Ishikawa (cell line): ENCODE results near the gene TYK2.
A peak's percentile ranks its signal among the peaks of the same experiment; 100 is the strongest.

Source experiments
- CEBPB ChIP-seq: IDR thresholded peaks from 2 replicates; pipeline ENCODE4 v1.6.1; 2012
- CREB1 ChIP-seq: IDR thresholded peaks from 2 replicates; pipeline ENCODE4 v1.6.1; 2012; ENCODE audit warnings: low read depth
- EGR1 ChIP-seq: IDR thresholded peaks from 2 replicates; pipeline ENCODE4 v1.6.1; 2012
- EP300 ChIP-seq: IDR thresholded peaks from 2 replicates; pipeline ENCODE4 v1.6.1; 2012; ENCODE audit warnings: borderline replicate concordance
- FOXM1 ChIP-seq: IDR thresholded peaks from 2 replicates; pipeline ENCODE4 v1.6.1; 2012; ENCODE audit warnings: low read depth, borderline replicate concordance
- MAX ChIP-seq: IDR thresholded peaks from 2 replicates; pipeline ENCODE4 v1.6.1; 2012
- NFIC ChIP-seq: IDR thresholded peaks from 2 replicates; pipeline ENCODE4 v1.6.1; 2012
- RAD21 ChIP-seq: IDR thresholded peaks from 2 replicates; pipeline ENCODE4 v1.6.1; 2012; ENCODE audit warnings: low read depth
- REST ChIP-seq: IDR thresholded peaks from 2 replicates; pipeline ENCODE4 v1.6.1; 2012; ENCODE audit warnings: low read depth, mild to moderate bottlenecking
- TAF1 ChIP-seq: IDR thresholded peaks from 2 replicates; pipeline ENCODE4 v1.6.1; 2012; ENCODE audit warnings: low read depth, mild to moderate bottlenecking
- TCF12 ChIP-seq: IDR thresholded peaks from 2 replicates; pipeline ENCODE4 v1.6.1; 2012; ENCODE audit warnings: low read depth
- TEAD4 ChIP-seq: IDR thresholded peaks from 2 replicates; pipeline ENCODE4 v1.6.1; 2012
- USF1 ChIP-seq: IDR thresholded peaks from 2 replicates; pipeline ENCODE4 v1.6.1; 2012
- YY1 ChIP-seq: IDR thresholded peaks from 2 replicates; pipeline ENCODE4 v1.6.1; 2012; ENCODE audit warnings: low read depth
- ZBTB7A ChIP-seq: IDR thresholded peaks from 2 replicates; pipeline ENCODE4 v1.6.1; 2012; ENCODE audit warnings: low read depth

Gene TYK2

DNA sequence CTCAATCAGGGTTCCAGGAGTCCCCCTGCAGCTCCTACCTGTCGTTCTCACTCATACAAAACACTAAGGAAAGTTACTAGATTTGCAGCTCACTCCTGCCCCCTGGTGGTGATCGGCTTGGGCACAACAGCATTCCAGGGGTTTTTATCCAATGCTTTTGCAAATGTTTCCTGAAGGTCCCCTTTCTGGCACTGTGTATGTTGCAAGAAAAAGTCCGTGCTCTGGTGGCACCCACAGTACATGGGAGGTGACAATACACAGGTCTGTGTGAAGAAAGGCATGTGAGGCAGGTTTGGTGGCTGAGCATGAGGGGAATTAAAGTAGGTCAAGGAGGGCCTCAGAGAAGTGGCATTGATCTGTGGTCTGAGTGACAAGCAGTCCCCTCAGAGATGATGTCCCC lies 8.6 kb upstream of the TYK2 start:
- peak; percentile 88 for TF ChIP-seq TEAD4
- TF ChIP-seq RAD21, result peak; percentile 85
- TF ChIP-seq CREB1, result no peak

- TF ChIP-seq TEAD4 (no peak), ZBTB7A (no peak), NFIC (no peak), EGR1 (no peak), CREB1 (no peak), REST (no peak), MAX (no peak), YY1 (no peak), TAF1 (no peak), USF1 (no peak), FOXM1 (no peak), EP300 (no peak), CEBPB (no peak), TCF12 (no peak), RAD21 (no peak)
Observed at GRCh38 chr19:10384580-10384979, 4.2 kb upstream of the TYK2 start.

- TF ChIP-seq MAX, result no peak
- TF ChIP-seq REST, result no peak
- TF ChIP-seq TCF12, result no peak
- TF ChIP-seq YY1, result no peak
Observed at GRCh38 chr19:10379880-10380312, 476 bp downstream of the TYK2 start.

- TF ChIP-seq RAD21, result no peak
- no peak for TF ChIP-seq EP300
- TF ChIP-seq NFIC, result no peak
- TF ChIP-seq FOXM1, result no peak
- no peak for TF ChIP-seq CEBPB
- TF ChIP-seq TCF12, result no peak
- TF ChIP-seq TEAD4, result no peak
- TF ChIP-seq MAX, result no peak
- no peak for TF ChIP-seq EGR1
- no peak for TF ChIP-seq YY1
- TF ChIP-seq TAF1, result no peak
- TF ChIP-seq ZBTB7A, result no peak
- TF ChIP-seq USF1, result no peak
- TF ChIP-seq CREB1, result no peak
- TF ChIP-seq REST, result no peak
Observed at GRCh38 chr19:10378124-10378523, 2.2 kb downstream of the TYK2 start.

- no peak for TF ChIP-seq EP300
- no peak for TF ChIP-seq YY1
- no peak for TF ChIP-seq ZBTB7A
- no peak for TF ChIP-seq CEBPB
- no peak for TF ChIP-seq CREB1
- TF ChIP-seq USF1, result no peak
- TF ChIP-seq NFIC, result no peak
- no peak for TF ChIP-seq TEAD4
- no peak for TF ChIP-seq EGR1
- no peak for TF ChIP-seq REST
- TF ChIP-seq TCF12, result no peak
- no peak for TF ChIP-seq RAD21
- no peak for TF ChIP-seq MAX
- no peak for TF ChIP-seq FOXM1
- TF ChIP-seq TAF1, result no peak
Observed at GRCh38 chr19:10374931-10375330, 5.4 kb downstream of the TYK2 start.
